ENCODE data around the gene KIF1B. TPM values are rescaled to one million over a fixed set of nuclear protein-coding genes. Genes with fewer than 3 reads are reported as not detected.

KIF1B gene
- total RNA-seq, 1 experiment from 2014 or later: 57.7 TPM

- WGBS (ENCODE audit: extremely low coverage, insufficient read length, low lambda C conversion rate): no CpG with 5 or more reads among the region's 6 CpGs
These were observed 169.3 kb downstream of the KIF1B start for GRCh38 chr1:10379676-10380075.

More at GRCh38 chr1:10379676-10380075, 169.3 kb downstream of the KIF1B start:
- H3K27ac Mint-ChIP-seq: no peak overlapping the region
- Histone ChIP-seq H2BK5ac (ENCODE audit: insufficient read length, low read length) (no peak overlapping the region), H3K79me1 (ENCODE audit: insufficient read depth, low read depth, low read length, poor library complexity, severe bottlenecking) (no peaks in the 10 kb centered on the region), H3K79me2 (ENCODE audit: insufficient read depth, low read length) (no peaks in the 10 kb centered on the region), H4K91ac (ENCODE audit: insufficient read length, low read depth, low read length) (no peak overlapping the region), H3K14ac (ENCODE audit: insufficient read depth, low read length) (no peak overlapping the region), H3K4ac (ENCODE audit: low read depth, low read length) (no peak overlapping the region), H3K18ac (ENCODE audit: insufficient read length, low read depth, low read length) (no peak overlapping the region), H4K20me1 (ENCODE audit: control insufficient read depth, insufficient read depth, insufficient read length) (no peaks in the 10 kb centered on the region), H2BK120ac (ENCODE audit: low read depth, low read length, poor library complexity, severe bottlenecking) (no peak overlapping the region), H3K23me2 (ENCODE audit: insufficient read length, low read depth, low read length, poor library complexity, severe bottlenecking) (no peaks in the 10 kb centered on the region), H2AK5ac (ENCODE audit: insufficient read length, low read length) (no peak overlapping the region), H3K27ac (ENCODE audit: insufficient read length, low read depth, low read length) (no peak overlapping the region), H2BK12ac (ENCODE audit: insufficient read length, low read depth, low read length) (no peak overlapping the region), H2BK20ac (ENCODE audit: low read depth, low read length, poor library complexity, severe bottlenecking) (no peak overlapping the region), H3K4me1 (ENCODE audit: insufficient read depth, low read length) (no peaks in the 10 kb centered on the region), H3K27me3 (ENCODE audit: insufficient read depth, low read length) (no peaks in the 10 kb centered on the region), H3T11ph (ENCODE audit: low read length) (no peak overlapping the region), H2AFZ (ENCODE audit: low read length) (no peak overlapping the region), H3K56ac (ENCODE audit: insufficient read length, low read depth, low read length) (no peak overlapping the region), H3K4me2 (ENCODE audit: insufficient read depth, insufficient read length, low read length) (no peak overlapping the region), H4K5ac (ENCODE audit: insufficient read length, low read depth, low read length) (no peak overlapping the region), H2BK15ac (ENCODE audit: low read depth, low read length) (no peak overlapping the region), H3K9me3 (ENCODE audit: control insufficient read depth, low read depth, low read length) (no peaks in the 10 kb centered on the region), H3K9ac (ENCODE audit: extremely low read depth, insufficient read length, low read length) (no peak overlapping the region), H4K8ac (replicated peaks; ENCODE audit: insufficient read length, low read depth, low read length) (no peak overlapping the region), H3K23ac (ENCODE audit: insufficient read length, low read depth, low read length) (no peak overlapping the region)
- H3K4me3 Mint-ChIP-seq: no peak overlapping the region
- peaks cover 23 to 67% (median 57%) of the 10 kb centered on the region in 3 experiments for H3K36me3 Mint-ChIP-seq (ENCODE audit: insufficient read depth in 1 of 3, low read depth in 3 of 3)
- TF ChIP-seq CTCF (conservative IDR thresholded peaks at IDR 0.05): no peak
- no peaks in the 10 kb centered on the region for H3K27me3 Mint-ChIP-seq (ENCODE audit: low read depth)
- H3K9me3 Mint-ChIP-seq: no peaks in the 10 kb centered on the region
- peaks cover 0 to 9% of the 10 kb centered on the region in 2 experiments; a peak in 2 of 4 replicates for H3K4me1 Mint-ChIP-seq
- no peak for DNase-seq
